Cerebellar nuclear complex (tissue), 1 donor: ENCODE results near the gene EDA.

ENCODE experiments used
- DNase-seq, 2 experiments: peaks; one replicate each; lab custom pipeline; 2025; lab: John Stamatoyannopoulos, UW

Gene EDA

DNA sequence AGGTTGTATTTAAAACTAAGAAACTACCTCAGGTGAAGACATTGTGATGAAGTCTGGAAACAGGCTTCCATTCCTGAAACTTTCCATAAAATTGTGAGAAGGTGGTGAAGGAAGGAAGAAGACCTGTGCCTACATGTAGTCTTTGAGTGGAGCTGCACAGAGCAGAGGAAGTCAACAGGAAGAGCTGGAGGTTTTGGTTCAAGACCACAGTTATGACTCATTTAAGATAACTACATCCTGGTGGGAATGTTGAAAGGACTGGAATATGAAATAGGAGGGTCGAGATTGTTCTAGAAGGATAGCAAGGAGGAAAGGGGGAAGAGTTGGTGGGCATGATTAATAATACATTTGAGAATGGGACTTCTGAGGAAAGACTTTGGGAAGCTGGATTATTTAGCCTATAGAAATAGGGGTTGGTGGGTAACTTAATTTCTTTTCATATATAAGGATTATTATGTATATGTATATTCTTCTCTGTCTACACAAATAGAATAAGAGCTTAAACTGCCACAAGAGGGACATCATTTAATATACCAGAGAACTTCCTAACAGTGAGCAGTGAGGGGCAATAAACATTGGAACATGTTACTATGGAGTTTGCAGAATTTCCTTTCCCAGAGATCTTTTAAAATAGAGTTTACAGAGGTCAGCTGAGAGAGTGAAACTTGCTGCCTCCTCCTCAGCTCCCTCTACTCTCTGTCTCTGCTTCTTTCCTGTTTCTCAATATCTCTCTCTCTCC lies 410.4 kb downstream of the EDA start:
- no peak for DNase-seq

DNA sequence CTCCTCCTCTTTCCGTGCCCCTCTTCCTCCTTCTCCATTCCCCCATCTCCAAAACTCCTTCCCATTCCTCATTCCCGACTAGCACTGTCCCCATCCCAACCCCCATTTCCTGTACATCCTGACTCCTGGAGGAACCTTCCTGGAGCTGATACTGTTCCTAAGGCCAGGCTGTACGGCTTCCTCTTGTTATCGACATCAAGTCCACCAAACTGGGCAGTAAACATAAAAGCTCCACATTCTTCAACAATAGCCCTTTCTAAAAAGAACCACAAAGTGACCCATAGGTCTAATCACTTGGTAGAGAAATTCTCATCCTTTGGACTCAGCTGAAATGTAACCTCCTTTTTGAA lies 410.9 kb downstream of the EDA start:
- DNase-seq, result no peak

DNA sequence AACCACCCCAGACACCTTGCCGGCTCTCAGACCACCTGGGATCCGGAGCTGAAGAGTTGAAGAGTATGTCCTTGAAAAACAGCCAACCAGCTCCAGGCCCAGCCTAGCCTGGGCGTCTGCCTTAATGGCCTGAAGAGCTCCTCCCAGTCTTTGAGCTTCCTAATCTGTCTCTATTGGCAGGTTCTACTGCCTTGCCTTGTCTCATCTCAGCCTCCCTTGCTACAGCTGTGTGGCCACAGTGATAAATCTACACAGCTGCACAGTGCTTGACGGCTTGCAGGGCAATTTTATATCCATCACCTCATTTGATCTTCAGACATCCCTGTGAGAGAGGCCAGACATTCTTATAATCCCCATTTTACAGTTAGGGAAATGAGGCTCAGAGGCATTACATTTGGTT lies 413.9 kb downstream of the EDA start:
- DNase-seq, result no peak

DNA sequence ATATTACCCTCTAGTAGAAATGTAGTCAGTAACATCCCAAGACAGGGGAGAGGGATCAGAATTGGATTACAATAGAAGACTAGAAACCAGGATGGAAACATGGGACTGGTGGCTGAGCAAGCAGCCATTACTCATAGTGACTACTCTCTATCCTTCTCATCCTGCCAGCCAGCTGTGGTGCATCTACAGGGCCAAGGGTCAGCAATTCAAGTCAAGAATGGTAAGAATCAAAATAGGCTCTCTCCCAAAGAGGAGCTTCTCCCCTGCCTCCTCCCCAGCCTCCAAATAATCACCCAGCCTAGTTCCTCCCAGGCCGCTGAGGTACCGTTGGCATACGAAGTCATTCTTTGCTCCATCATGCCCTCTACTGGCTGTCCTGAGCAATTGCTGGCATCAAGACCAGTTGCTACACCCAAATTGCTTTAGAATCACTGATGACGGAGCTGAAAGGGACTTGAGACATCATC lies 414.4 kb downstream of the EDA start:
- DNase-seq, result peak in 1 of 2 experiments; percentile 10

DNA sequence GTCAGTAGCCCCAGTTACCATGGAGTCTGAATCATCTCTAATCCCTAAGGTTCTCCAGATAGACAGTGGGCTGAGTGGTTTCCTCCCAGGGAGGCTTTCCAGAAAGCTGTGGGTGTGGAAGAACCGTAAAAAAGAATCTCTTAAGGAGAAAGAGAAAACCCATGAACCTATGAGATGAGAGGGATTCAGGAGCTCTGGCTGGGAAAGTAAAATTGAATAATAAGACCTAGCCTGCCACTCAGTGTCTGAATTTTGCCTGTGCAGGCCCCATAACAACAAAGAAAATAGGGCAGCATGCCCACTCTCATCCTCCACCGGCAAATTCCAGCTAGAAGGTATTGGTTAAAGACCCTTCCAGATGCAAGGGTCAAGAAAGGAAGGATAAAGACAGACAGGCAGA lies 416.9 kb downstream of the EDA start:
- DNase-seq, result no peak

DNA sequence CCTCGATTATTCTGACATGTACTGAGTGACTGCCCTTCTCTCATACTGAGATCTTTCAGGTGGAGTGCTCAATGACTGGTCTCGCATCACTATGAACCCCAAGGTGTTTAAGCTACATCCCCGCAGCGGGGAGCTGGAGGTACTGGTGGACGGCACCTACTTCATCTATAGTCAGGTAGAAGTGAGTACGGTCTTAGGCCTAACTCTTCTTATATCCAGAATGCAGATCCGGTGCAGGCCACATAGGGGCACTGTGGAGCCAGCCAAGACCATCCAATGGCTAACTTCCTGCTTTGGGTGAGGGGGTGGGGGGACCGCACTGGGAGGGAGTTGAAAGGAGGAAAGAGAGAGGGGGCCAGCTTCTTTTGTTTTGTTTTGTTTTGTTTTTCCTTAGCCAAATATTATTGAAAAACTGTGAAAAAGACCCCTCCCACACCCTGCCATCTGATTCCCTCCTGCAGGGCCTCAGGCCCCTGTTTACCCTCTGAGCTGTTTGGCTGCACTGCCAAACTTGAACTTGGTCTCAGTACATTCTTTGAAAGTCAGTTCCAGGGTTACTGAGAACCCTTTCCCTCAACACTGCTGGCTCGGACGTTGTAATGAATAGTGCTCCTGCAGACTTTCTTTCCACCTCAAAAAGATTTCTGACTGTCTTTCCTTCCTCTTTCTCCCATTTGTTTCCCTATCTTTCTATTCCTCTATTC lies 417.6 kb downstream of the EDA start:
- no peak for DNase-seq

DNA sequence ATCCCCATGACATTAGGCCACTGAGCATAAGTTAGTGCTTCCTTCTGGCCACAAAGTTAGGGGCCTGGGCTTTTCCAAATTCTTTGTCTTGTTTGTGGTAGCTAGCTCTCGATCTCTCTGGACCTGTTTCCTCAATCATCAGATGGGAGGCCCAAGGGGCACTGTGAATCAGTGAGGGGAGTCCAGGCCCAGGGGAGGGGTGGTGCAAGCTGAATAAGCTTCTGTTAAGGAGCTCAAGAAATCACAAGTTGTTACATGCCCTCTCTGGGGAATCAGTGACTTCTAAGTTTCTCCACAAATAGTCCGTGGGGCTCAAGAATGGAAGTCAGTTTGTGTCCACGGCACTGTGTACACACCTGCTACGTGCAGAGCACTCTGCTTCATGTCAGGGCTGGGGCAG lies 418.7 kb downstream of the EDA start:
- no peak for DNase-seq

DNA sequence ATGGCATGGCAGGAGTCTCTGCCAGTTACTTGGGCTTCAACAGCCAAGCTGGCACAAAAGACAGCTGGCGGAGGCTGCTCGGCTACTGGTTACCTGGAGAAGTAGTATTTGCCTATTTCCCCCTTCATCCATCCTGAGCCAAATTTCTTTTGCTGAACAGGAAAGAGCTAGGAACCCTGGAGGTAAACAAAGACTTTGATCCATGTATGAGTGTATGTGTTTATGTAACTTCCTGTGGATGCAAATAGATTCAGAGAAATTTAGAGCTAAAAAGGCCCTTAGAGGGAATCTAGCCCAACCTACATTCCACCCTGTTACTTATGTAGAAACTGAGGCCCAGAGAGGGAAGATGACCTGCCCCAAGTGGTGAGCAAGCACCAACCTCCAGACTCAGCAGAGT lies 422.6 kb downstream of the EDA start:
- no peak for DNase-seq

DNA sequence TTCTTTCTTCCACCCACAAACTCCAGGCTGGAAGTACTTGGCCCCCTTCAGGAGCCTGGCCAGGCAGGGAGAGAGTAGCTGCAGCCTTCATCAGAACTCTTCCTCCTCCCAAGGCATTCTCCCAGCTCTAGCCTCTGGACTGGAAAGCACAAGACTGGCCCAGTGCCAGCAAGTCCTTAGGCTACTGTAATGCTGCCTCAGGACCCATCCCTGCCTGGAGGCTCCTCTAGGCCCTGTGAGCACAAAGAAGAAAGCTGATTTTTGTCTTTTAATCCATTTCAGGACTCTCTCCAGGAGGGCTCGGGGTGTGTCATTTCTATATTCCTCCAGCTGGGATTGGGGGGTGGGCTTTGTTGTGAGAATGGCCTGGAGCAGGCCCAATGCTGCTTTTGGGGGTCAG lies 423.0 kb downstream of the EDA start:
- DNase-seq, result no peak

DNA sequence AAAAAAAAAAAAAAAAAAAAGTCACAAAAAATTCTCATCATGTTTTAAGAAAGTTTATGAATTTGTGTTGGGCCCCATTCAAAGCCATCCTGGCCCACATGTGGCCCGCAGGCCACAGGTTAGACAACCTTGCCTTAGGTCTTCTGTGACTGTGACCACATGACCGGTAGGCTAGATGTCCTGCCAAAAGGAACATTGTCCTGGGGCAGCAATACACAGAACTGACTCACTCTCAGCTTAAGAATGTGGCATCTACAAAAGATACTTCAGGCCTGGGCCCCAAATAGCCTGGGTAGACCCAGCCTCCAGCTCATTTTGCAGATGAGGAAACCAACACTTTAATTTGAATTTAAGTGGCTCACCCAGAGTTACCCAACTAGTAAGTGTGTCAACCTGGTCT lies 423.8 kb downstream of the EDA start:
- no peak for DNase-seq

DNA sequence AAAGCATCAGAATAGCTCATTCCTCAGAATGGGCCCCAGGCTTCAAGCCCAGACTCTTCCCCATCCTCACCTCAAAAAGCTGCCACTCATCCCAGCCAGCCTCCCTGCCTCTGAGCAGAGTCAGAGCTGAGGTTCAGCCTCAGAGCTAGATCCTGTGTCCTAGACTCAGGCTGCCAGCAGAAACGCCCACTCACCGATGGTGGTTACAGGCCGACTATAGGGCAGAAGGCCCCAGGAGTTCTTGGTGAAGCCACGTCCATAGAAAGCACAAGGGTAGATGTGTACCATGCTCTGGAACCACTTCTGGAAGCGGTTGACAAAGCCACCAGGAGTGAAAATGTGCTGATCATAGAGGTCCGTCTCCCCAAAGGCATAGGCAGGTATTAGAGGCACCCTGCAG lies 426.1 kb downstream of the EDA start:
- no peak for DNase-seq

DNA sequence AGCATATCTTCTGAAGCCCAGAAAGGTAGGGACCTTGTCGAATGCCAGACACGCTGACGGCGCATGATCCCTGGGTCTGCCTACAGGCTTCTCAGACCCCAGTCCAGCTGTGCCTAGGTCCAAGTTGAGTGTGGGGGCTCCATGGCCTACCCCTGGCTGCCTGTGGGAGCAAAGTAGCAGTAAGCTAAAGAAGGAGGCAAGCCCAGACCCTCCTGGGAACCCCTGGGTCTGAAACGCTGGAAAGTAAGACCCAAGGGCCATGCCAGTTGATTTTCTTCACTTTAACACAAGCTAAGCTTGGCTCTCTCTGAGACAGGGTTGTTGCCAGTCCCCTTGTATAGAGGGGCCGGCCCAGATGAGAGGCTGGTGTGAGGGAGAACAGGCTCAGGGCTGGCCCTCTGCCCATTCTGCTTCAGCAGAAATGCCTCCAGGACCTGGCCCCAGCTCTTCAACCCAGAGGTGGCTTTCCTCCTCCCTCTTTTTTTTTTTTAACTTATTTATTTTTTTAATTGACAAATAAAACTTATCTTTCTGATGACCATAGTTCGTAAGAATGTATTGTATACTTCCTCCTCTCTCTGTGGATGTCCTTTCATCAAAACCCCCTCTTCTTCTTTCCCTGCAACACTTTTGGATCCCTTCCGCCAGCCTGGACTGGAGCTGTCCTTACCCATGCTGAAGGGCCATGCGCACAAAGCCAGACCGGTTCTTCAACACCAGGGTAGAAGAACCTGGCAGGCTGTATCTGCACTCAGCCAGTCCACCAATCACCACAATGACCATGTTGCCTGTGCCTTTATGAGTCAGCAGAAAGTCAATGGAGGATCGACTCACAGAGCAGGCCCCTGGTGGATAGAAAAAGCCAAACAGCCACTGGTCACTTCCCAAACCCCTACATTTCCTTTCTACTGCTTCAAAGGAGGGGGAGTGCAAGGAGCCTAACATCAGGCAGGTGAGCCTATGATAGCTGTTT lies 426.8 kb downstream of the EDA start:
- no peak for DNase-seq

DNA sequence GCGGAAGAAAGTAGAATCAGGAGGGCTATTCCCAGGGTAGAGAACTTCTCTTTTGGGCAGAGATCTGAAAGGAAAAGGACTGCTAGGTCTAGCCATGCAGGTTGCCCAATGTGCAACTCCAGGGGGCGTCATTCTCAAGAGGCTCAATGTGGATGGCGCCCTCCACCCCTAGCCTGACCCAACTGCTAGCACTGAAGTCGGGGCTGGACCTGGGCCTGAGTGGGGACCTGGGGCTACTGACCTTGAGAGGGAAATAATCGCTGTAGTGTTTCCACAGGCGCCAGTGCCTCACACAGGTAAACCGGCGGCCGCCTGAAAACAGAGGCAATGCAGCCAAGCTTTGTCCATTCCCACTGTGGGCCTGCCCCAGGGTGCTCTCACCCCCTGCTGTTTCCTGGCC lies 427.8 kb downstream of the EDA start:
- no peak for DNase-seq

DNA sequence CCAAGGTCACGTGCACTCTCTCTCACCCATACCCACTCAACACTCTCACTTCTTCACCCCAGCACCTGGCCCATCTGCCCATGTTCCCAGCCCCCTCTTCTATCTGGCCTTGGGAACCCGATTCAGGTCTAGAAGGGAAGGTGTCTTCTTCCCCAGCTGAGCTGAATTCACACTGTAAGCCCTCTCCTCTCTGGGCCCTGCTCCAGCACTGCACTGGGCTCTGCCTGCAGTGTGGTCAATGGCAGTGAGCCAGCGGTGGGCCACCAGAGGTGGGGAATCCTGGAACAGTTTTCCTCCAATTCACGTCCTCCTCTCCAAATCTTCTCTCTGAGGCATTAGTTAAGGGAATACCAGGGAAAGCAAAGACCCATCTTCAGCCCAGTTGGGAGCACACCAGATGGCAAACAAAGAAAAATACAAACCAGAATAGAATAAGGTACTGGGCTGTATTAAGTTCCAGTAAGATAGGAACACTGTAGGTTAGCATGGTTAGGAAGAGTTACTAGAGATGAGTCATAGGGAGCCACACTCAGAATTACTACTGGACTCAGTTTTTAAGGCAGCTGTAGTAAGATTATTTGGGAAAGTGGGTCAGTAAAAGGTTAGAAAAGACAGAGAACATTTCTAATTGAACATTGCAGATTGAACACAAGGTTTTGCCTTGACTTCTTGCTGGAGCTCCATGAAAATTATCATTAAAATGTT lies 428.8 kb downstream of the EDA start:
- no peak for DNase-seq

DNA sequence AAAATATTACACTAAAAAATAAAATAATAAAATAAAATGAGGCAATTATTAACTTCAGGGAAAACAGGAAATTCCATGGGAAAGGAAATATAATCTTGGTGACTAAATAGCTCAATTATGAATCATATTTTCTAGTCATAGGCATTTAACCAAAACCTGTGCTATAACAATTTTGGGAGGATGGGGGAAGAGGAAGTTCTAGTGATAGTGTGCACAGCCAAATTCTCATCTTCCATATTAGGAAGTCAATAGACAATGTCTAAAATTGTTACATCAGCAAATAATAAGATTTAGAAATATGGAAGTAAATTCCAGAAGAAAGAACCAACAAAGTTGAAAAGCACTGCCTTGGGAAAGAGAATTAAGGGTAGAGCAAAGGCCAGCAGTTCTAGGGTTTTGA lies 431.1 kb downstream of the EDA start:
- no peak for DNase-seq

DNA sequence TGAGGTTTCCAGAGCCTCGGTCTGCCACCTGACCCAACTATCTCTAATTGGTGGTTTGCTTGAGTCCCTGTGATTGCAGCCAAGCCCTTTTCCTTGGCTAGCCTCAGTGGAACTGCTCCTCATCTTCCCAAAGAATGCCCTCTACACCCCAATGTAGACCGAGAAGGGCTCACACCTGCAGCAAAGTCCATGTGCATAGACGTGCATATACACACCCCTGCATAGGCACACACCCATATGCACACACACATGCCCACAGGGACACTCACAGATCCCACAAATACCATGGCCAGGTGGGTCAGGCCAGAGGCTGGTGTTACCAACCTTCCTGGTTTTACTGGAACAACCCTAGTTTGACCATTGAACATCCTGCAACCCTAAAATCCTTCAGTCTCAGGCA lies 433.5 kb downstream of the EDA start:
- DNase-seq, result no peak

DNA sequence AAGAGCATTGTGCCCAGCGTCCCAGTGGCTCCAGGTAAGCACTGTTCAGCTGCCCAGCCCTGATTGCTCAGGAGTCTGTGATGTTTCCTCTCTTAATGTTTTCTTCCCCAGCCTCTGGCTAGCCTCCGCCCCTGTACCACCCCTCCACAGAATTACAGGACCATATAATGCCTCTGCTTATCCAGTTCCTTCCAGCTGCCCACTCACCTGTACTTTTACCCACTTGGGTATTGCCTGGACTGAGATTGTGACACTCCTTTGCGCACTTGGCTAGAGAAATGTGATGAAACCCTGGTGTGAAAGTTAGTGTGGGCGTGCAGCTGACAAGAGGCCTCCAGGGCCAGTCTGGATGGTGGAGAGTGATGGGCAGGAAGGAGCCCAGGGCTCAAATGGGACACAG lies 434.0 kb downstream of the EDA start, which contains the start of gene AWAT2:
AWAT2 (minus strand) TSS at position 14 of the 400 bp plus-strand sequence; CDS start at position 8, 6 bp downstream.
- DNase-seq, result no peak

DNA sequence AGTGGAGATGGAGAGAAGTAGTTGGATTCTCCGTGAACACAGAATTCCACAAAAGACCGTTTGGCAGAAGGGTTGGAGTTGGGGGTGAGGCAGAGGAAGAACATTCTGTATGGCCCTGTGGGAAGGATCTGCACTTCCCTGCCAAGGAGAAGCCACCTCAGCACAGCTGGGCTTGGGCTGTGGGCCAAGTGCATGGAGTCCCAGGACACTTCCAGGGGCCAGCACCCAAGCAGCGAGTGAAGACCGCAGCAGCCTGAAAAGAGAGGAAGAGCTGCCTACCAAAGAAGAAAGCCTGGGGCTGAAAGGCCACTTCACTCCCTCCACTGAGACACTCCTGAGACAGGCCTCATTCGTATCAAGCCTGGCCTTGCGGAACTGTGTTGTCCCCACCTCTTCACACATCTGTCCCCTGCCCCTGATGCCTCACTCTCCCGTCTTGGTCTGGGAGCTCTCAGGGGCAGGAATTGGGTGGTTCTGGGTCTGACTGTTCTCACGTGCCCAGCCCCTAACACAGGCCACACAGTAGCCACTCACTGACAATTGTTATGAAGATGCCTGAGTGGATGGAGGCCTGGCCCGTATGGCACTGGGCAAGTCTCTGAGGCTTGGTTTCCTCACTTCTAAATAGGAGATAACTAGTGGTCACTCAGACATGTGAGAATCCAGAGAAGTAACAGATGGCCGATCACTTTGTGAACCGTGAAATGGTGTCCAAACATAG lies 437.1 kb downstream of the EDA start:
- DNase-seq, result no peak

DNA sequence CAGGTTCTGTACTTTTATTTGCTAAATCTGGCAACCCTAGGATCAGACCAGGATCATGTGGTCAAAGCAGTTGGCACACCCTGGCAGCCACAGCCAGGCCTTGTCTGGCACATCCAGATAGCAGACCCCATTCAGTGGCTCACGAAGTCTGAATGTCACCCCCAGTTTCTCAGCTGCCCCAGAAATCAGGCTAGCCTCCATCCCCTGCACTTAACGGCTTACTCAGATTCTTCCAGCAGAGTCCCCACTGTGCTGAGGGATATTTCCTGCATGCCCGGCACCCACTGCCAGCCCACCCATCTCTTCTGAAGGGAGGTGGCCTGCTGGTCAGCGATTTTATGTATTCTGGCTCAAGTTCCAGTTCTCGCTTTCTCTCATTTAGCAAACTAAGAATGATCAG lies 438.5 kb downstream of the EDA start:
- no peak for DNase-seq

DNA sequence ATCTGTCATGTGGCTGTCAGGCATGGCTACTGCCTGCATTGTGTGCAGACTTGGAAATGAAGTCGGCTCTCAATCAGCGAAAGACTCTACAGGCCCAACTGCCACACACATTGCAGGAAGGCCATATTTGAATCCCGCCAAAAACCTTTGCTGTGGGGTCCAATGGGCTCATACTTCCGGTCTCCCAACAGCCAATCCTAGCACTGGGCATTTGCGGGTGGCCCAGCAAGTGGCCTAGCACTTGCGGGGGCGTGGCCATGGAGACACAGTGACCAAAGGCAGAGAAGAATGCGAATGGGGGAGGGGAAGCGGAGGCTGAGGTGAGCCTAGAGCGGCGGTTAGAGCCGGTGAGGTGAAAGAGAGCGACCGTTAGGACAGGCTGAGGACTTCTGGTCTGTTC lies 446.2 kb downstream of the EDA start, which contains the start of gene OTUD6A:
OTUD6A (plus strand) TSS at position 382 of the 400 bp plus-strand sequence. CDS start 68 bp downstream, outside the sequence.
- DNase-seq, result no peak

DNA sequence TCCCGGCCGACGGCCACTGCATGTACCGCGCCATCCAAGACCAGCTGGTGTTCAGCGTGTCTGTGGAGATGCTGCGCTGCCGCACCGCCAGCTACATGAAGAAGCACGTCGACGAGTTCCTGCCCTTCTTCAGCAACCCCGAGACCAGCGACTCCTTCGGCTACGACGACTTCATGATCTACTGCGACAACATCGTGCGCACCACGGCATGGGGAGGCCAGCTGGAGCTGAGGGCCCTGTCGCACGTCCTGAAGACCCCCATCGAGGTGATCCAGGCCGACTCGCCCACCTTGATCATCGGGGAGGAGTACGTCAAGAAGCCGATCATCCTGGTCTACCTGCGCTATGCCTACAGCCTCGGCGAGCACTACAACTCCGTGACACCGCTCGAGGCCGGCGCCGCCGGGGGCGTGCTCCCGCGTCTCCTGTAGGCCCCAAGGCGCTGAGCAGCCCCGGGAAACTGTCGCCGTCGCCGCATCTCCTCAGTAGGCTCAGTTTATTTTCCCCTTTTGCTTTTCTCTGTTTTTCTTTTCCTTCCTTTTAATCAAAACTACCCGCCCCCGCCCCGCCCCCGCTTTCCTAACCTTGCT lies 447.1 kb downstream of the EDA start:
- no peak for DNase-seq
